ENCODE data around the gene TMEM101.
"Not testable (repeated sequence)": the region's sequence is repeated elsewhere in the genome, so short reads cannot be mapped to it uniquely, and the experiment has no call there.

Gene TMEM101

DNA sequence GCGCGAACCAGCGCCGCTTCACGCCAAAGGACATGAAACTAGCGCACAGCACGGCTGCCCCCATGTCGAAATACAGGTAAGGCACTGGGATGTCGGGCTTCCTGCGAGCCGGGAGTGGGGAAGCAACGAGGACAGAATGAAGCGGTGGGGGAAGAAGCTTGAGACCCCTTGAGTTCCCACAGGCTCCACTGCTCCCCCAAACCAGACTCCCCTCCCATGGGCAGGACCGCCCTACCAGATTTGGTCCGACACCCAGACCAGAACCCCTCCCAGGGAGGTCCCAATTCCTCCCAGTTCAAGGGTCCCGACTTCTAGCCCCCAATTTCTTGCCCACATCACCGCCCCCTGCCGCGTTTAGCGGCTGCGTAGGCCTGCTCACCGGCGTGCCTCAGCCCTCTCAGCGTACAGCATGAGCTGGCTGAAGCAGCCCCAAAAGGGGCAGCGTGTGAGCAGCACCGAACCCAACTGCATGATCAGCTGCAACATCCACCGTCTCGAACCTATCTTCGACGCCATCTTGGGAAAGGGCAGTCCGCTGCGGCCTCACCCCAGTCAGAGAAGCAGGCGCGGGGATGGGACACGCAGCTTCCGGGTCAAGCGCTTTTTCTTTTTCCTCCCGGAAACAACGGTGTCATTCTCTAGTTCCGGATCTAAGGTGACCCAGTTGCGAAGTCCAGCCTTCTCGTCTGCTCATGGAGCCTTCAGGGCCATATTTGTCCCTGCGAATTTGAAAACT is at the start of gene TMEM101:
Gene TMEM101 (minus strand): TSS at position 527 of the 736 bp plus-strand sequence. CDS start 11 bp downstream, at position 516.
- DNase-seq = peak; percentile 96

GRCh38 chr17:44063704-44064639 is 49.2 kb upstream of the TMEM101 start:
- DNase-seq = no peak

GRCh38 chr17:44062871-44063270 is 48.1 kb upstream of the TMEM101 start:
- DNase-seq = no peak

- DNase-seq = no peak
These were observed 46.7 kb upstream of the TMEM101 start for GRCh38 chr17:44061446-44061845.

GRCh38 chr17:44059101-44059892 is 44.5 kb upstream of the TMEM101 start:
- DNase-seq = no peak

GRCh38 chr17:44053125-44053872 is 38.5 kb upstream of the TMEM101 start:
- peak; percentile 68 for DNase-seq

GRCh38 chr17:44049294-44050060 is 34.7 kb upstream of the TMEM101 start:
- DNase-seq = no peak

DNA sequence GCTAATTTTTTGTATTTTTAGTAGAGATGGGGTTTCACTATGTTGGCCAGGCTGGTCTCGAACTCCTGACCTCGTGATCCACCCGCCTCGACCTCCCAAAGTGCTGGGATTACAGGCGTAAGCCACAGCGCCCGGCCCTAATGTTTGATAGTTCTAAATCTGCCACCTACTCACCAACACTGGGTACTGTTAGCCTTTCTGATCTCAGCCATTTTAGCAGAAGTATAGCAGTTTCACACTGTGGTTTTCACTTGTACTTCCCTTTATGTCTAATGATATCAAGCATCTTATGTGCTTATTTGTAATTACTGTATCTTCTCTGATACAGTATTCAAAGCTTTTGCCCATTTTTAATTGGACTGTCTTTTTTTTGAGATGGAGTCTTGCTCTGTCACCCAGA is 32.1 kb upstream of the TMEM101 start:
- not testable (repeated sequence) for DNase-seq

GRCh38 chr17:44045486-44045885 is 30.7 kb upstream of the TMEM101 start:
- no peak for DNase-seq

- DNase-seq = no peak
These were observed 29.3 kb upstream of the TMEM101 start for GRCh38 chr17:44044071-44044470.

GRCh38 chr17:44043272-44043696 is 28.5 kb upstream of the TMEM101 start:
- no peak for DNase-seq

DNA sequence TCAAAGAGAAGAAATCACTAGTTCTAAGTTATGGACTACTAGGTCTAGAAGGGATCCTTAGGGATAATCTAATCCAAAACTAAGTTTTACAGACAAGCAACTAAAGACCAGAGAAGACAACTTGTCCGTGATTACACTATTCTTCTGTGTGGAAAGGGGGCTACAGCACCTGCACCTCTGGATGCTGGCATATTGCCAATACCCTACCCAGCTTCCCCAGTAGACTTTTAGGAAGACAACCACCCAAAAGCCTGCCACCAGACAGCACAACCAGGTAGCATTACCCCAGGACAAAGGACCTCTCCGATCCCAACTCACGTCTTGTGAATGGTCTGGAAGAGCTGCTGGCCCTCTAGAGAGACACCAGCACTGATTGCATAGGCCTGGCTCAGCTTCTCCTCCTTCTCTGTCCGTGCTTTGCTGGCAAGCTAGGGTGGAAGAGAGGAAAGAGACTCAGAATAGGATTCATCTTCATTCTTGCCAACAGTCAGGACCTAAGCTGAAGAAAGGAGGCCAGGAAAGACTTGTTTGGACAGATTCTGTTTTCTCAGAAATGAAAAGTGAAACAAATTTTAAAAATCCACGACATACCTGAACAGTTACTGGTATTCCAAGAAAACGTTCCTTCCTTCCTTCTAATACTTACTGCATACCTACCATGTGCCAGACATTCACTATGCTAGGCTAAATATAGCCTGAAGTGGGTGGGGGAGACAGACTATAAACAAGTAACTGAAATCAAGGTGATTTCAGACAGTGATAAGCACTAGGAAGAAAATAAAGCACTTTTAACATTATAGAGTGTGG is 25.3 kb upstream of the TMEM101 start:
- DNase-seq = no peak

- DNase-seq = no peak
These were observed 23.8 kb upstream of the TMEM101 start for GRCh38 chr17:44038604-44039011.

DNA sequence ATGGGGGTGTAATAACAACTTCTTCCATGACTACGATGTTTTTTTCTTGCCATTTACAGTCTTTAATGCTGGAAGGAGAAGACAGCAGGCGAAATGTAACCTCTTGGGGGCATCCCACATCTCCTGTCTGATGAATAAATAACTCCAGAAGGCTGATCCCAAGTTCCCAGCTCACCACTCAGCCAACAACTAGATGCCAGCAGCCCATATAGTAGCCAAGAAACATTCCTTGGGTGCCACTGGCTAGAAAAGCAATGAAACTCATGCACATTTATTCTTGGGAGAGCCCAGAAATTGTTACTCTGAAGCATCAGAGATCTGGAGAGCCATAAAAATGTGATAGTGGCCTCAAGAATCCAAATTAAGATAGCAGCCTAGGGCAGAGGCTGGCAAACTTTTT is 22.7 kb upstream of the TMEM101 start:
- DNase-seq = no peak

- not testable (repeated sequence) for DNase-seq
These were observed 19.9 kb upstream of the TMEM101 start for GRCh38 chr17:44034688-44035087.

- no peak for DNase-seq
These were observed 19.2 kb upstream of the TMEM101 start for GRCh38 chr17:44033861-44034408.

- no peak for DNase-seq
These were observed 15.7 kb upstream of the TMEM101 start for GRCh38 chr17:44030482-44030881.

GRCh38 chr17:44029736-44030135 is 15.0 kb upstream of the TMEM101 start:
- no peak for DNase-seq

DNA sequence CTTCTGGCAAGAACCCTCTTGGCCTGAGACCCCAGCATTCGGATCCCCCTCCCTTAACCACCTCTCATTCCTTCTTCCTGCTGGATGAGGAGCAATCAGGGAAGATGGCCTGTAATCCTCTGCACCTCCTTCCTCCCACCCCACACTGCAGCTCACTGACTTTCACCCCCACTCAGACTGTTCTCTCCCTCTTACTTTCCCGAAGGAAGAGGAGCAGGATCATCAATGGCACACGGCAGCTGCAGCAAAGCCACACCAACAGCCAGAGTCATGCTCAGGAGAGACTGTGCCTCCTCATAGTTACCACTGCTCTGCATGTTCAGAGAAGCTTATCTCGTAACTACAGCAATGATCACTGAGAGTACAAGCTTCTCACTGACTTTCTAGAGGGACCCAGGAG is 10.1 kb upstream of the TMEM101 start:
- DNase-seq = no peak

- DNase-seq = no peak
These were observed 9.5 kb upstream of the TMEM101 start for GRCh38 chr17:44024271-44024663.

All from hematopoietic multipotent progenitor cell treated with erythropoietin and hydrocortisone succinate and interleukin-3 and kit ligand, for 6 days (in vitro differentiated cells).